Progenitor cell of endocrine pancreas (in vitro differentiated cells): ENCODE data around the gene MED25. TPM values are rescaled to one million over a fixed set of nuclear protein-coding genes. Genes with fewer than 3 reads are reported as not detected.

Source experiments
- DNase-seq: peaks from one replicate; pipeline ENCODE4 v3.0.0; 2021; ENCODE audit warnings: low spot score; ENCODE audit not compliant: unreplicated experiment
- H3K27ac Mint-ChIP-seq: 2 replicates; pipeline ENCODE4 v1.8.0; 2021; ENCODE audit warnings: mild to moderate bottlenecking, moderate library complexity, mixed read lengths
- H3K27me3 Mint-ChIP-seq: 2 replicates; pipeline ENCODE4 v1.8.0; 2021; ENCODE audit warnings: mixed read lengths
- H3K36me3 Mint-ChIP-seq: 2 replicates; pipeline ENCODE4 v1.8.0; 2022; ENCODE audit warnings: mixed read lengths; ENCODE audit not compliant: insufficient read depth
- H3K4me1 Mint-ChIP-seq: 2 replicates; pipeline ENCODE4 v1.8.0; 2021; ENCODE audit warnings: low read depth, mixed read lengths
- H3K4me3 Mint-ChIP-seq: 2 replicates; pipeline ENCODE4 v1.8.0; 2021; ENCODE audit warnings: low read depth, mild to moderate bottlenecking, moderate library complexity, mixed read lengths
- H3K9me3 Mint-ChIP-seq: 2 replicates; pipeline ENCODE4 v1.8.0; 2021; ENCODE audit warnings: low read depth, mixed read lengths
- CTCF ChIP-seq: fragments of 200-600 bp; sonication (generic); IDR thresholded peaks from one replicate; pipeline ENCODE4 v1.5.0; 2021; ENCODE audit warnings: antibody characterized with exemption, mild to moderate bottlenecking; ENCODE audit not compliant: unreplicated experiment
- total RNA-seq: library from RNA; stranded (reverse); gene quantifications from 2 replicates; pipeline ENCODE4 v1.2.1, GENCODE V29; 2021

Gene MED25
- total RNA-seq, 1 donor from 2014 or later = 136 TPM

GRCh38 chr19:49837425-49837824 is 19.3 kb downstream of the MED25 start:
- no peak for DNase-seq
- H3K4me3 Mint-ChIP-seq = no peak overlapping the region
- peaks cover 41% of the 10 kb centered on the region for H3K36me3 Mint-ChIP-seq
- no peak overlapping the region for H3K27ac Mint-ChIP-seq
- no peaks in the 10 kb centered on the region for H3K9me3 Mint-ChIP-seq
- H3K27me3 Mint-ChIP-seq = no peaks in the 10 kb centered on the region
- no peaks in the 10 kb centered on the region for H3K4me1 Mint-ChIP-seq
- TF ChIP-seq CTCF = no peak

- Mint-ChIP-seq H3K27ac (peak overlapping the region; percentile 22), H3K9me3 (no peaks in the 10 kb centered on the region), H3K4me1 (no peaks in the 10 kb centered on the region), H3K36me3 (peaks cover 39% of the 10 kb centered on the region), H3K27me3 (no peaks in the 10 kb centered on the region), H3K4me3 (no peak overlapping the region)
- DNase-seq = no peak
- TF ChIP-seq CTCF = no peak
Measured at GRCh38 chr19:49838885-49839588, 20.9 kb downstream of the MED25 start.

- Mint-ChIP-seq H3K27ac (no peak overlapping the region), H3K27me3 (no peaks in the 10 kb centered on the region), H3K36me3 (peaks cover 38% of the 10 kb centered on the region), H3K9me3 (no peaks in the 10 kb centered on the region), H3K4me1 (no peaks in the 10 kb centered on the region), H3K4me3 (no peak overlapping the region)
- DNase-seq = no peak
- no peak for TF ChIP-seq CTCF
Measured at GRCh38 chr19:49839713-49840112, 21.6 kb downstream of the MED25 start.

GRCh38 chr19:49840321-49840720 is 22.2 kb downstream of the MED25 start:
- Mint-ChIP-seq H3K27ac (no peak overlapping the region), H3K36me3 (peaks cover 36% of the 10 kb centered on the region), H3K4me1 (peaks cover 3% of the 10 kb centered on the region), H3K27me3 (no peaks in the 10 kb centered on the region), H3K4me3 (no peak overlapping the region), H3K9me3 (no peaks in the 10 kb centered on the region)
- DNase-seq = no peak
- TF ChIP-seq CTCF = no peak

- no peak for TF ChIP-seq CTCF
- H3K9me3 Mint-ChIP-seq = no peaks in the 10 kb centered on the region
- peaks cover 36% of the 10 kb centered on the region for H3K36me3 Mint-ChIP-seq
- no peak overlapping the region for H3K4me3 Mint-ChIP-seq
- H3K27me3 Mint-ChIP-seq = no peaks in the 10 kb centered on the region
- DNase-seq = no peak
- no peak overlapping the region for H3K27ac Mint-ChIP-seq
- H3K4me1 Mint-ChIP-seq = peaks cover 5% of the 10 kb centered on the region
Measured at GRCh38 chr19:49840736-49841249, 22.7 kb downstream of the MED25 start.
